Thyroid gland (tissue), 4 donors: ENCODE results near the gene GALNT10. TPM values are rescaled to one million over a fixed set of nuclear protein-coding genes. Genes with fewer than 3 reads are reported as not detected.
A peak's percentile ranks its signal among the peaks of the same experiment; 100 is the strongest.

ENCODE experiments used
- DNase-seq, 2 donors: peaks; one replicate each; pipeline ENCODE4 v3.0.0-alpha.2; 2019
- H3K27ac ChIP-seq, 3 donors: fragments of 200-600 bp; sonication (generic); 1 replicate in 2 of 3; 2 replicates in 1 of 3; pipeline ENCODE4 v1.5.1; 2016 to 2019; ENCODE audit warnings: mild to moderate bottlenecking in 1 of 3, moderate library complexity in 1 of 3
- H3K27me3 ChIP-seq: fragments of 200-600 bp; sonication (generic); one replicate; pipeline ENCODE4 v1.5.1; 2019
- H3K36me3 ChIP-seq, 2 donors: fragments of 200-600 bp; sonication (generic); one replicate each; pipeline ENCODE4 v1.5.1; 2016 to 2019
- H3K4me1 ChIP-seq, 2 donors: fragments of 200-600 bp; sonication (generic); one replicate each; pipeline ENCODE4 v1.5.1; 2017 to 2019
- H3K4me3 ChIP-seq, 3 donors: fragments of 200-600 bp; sonication (generic); replicated peaks in 1 of 3; 1 replicate in 2 of 3; 2 replicates in 1 of 3; pipeline ENCODE4 v1.5.1; 2016; ENCODE audit warnings: mild to moderate bottlenecking in 1 of 3
- H3K9me3 ChIP-seq: fragments of 200-600 bp; sonication (generic); one replicate; pipeline ENCODE4 v1.5.1; 2017
- POLR2A ChIP-seq, 2 donors: fragments of 450-650 bp; IDR thresholded peaks; one replicate each; pipeline ENCODE4 v1.6.1; 2017; ENCODE audit warnings: antibody characterized with exemption in 2 of 2, mild to moderate bottlenecking in 2 of 2, moderate library complexity in 1 of 2
- WGBS, 2 donors: methylation state at CpG; one replicate each; pipeline ENCODE4 v1.1.5; 2017; 5-methylcytosine and 5-hydroxymethylcytosine counted together
- intact Hi-C: fragments of 100-400 bp; cut with DNase I; formaldehyde crosslinking; loops from one replicate; pipeline ENCODE4 v1.15.1; 2023
- total RNA-seq, 4 donors: library from RNA; depleted of rRNA; stranded (reverse); fragments of >200 nt; gene quantifications; one replicate each; pipeline ENCODE4 v1.2.3, GENCODE V29; 2016
- TF ChIP-seq, protein P1 (sequence below), 6 experiments: fragments of 200-600 bp in 3 of 6; fragments of 450-650 bp in 3 of 6; sonication (generic) in 3 of 6; IDR thresholded peaks; one replicate each; pipeline ENCODE4 v1.5.1; 2016 to 2019; ENCODE audit warnings: antibody characterized with exemption in 6 of 6, mild to moderate bottlenecking in 2 of 6, inconsistent platforms in 1 of 6, moderate library complexity in 1 of 6

The GALNT10 gene
- total RNA-seq, 4 donors from 2014 or later: 33.3 to 69.6 (median 58.1) TPM

DNA sequence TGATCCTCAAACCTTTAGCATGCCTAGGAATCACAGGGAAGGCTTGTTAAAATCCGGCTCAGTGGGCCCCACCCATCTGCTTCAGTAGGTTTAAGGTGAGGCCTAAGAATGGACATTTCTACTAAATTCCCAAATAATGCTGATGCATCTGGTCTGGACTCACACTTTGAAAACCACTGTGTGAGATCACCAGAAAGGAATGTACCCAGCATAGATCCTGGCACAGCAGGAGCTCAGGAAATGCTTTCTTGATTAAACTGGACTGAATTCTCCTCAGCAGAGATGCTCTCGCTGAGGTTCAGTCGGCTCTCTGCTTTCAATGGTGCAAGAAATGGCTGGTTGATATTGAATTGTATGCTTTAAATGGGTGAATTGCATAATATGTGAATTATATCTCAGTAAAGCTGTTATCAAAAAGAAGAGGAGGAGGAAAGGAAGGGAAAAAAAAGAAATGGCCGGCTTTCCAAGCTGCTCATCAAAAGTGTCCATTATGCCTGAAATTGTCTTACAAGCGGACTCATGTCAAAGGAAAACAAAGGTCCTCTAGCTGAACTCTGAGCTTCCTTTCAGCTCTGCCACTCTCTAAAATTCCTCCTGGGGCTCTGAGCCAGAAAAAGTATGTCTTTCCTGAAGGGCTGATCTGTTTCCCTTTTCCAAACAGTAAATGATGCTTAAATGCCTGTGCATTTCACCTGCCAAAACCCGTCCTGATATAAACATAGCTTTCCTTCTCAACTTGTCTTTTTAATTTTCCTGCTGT lies 177.7 kb downstream of the GALNT10 start:
- DNase-seq: peak; percentile 59 to 72
- H3K4me3 ChIP-seq: no peak overlapping the region
- peak in 1 of 2 donors; percentile 18 for TF ChIP-seq POLR2A (IDR thresholded peaks at IDR 0.05)
- TF ChIP-seq, protein P1, sequence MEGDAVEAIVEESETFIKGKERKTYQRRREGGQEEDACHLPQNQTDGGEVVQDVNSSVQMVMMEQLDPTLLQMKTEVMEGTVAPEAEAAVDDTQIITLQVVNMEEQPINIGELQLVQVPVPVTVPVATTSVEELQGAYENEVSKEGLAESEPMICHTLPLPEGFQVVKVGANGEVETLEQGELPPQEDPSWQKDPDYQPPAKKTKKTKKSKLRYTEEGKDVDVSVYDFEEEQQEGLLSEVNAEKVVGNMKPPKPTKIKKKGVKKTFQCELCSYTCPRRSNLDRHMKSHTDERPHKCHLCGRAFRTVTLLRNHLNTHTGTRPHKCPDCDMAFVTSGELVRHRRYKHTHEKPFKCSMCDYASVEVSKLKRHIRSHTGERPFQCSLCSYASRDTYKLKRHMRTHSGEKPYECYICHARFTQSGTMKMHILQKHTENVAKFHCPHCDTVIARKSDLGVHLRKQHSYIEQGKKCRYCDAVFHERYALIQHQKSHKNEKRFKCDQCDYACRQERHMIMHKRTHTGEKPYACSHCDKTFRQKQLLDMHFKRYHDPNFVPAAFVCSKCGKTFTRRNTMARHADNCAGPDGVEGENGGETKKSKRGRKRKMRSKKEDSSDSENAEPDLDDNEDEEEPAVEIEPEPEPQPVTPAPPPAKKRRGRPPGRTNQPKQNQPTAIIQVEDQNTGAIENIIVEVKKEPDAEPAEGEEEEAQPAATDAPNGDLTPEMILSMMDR (IDR thresholded peaks at IDR 0.05): no peak
- intact Hi-C loops: no loop called here
- peaks cover 27 to 54% of the 10 kb centered on the region in 2 donors for H3K4me1 ChIP-seq
- H3K27ac ChIP-seq: peak overlapping the region; percentile 68 to 86 (median 68)
- H3K27me3 ChIP-seq: no peaks in the 10 kb centered on the region
- WGBS, 2 donors: 39 to 45% methylated on average over 6 of the region's 6 CpGs
- H3K9me3 ChIP-seq: no peaks in the 10 kb centered on the region
- no peaks in the 10 kb centered on the region for H3K36me3 ChIP-seq

DNA sequence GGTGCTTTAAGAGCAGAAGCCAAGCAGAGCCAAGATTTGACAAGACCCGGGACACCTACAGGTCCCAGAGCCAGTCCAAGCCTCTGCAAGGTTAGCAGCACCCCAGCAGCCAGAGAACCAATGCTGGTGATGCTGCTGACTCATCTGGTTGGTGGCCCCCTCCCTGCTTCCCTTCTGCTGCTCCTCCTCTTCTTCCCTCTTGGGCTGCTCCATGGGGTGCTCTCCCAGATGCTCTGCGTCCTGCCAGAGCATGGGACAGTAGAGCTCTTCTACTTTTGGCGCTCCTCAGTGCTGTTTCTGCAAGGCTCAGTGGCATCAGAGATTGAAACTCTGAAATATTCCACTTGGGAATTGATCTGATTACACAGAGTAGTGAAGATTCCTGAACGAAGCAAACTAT lies 179.1 kb downstream of the GALNT10 start:
- WGBS, 2 donors: 88 to 94% methylated on average over 4 of the region's 4 CpGs
- H3K9me3 ChIP-seq: no peaks in the 10 kb centered on the region
- no peak for TF ChIP-seq POLR2A (IDR thresholded peaks at IDR 0.05)
- TF ChIP-seq, protein P1 (IDR thresholded peaks at IDR 0.05): no peak
- H3K4me3 ChIP-seq: no peak overlapping the region
- H3K4me1 ChIP-seq: peaks cover 27 to 54% of the 10 kb centered on the region in 2 donors
- no peak for DNase-seq
- no peaks in the 10 kb centered on the region for H3K27me3 ChIP-seq
- H3K36me3 ChIP-seq: no peaks in the 10 kb centered on the region
- intact Hi-C loops: no loop called here
- H3K27ac ChIP-seq: peak overlapping the region in 1 of 3 donors; percentile 48

DNA sequence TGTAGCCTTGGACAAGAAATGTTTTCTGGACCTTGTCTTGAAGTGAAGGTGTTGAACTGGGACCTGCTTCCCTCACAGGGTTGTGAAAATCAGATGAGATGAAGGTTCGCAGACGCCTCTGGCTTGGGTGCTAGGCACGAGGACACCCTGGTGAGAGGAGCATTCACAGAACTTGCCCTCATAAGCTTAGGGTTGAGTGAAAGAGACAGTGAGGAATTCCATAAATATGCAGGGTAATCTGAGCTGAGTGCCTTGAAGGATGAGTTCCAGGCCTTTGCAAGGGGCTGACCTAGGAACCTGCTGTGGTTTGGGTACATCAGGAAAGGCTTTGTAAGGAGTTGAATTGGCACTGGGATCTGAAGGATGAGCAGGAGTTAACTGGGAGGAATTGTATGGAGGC lies 179.6 kb downstream of the GALNT10 start:
- TF ChIP-seq, protein P1 (IDR thresholded peaks at IDR 0.05): no peak
- TF ChIP-seq POLR2A (IDR thresholded peaks at IDR 0.05): no peak

DNA sequence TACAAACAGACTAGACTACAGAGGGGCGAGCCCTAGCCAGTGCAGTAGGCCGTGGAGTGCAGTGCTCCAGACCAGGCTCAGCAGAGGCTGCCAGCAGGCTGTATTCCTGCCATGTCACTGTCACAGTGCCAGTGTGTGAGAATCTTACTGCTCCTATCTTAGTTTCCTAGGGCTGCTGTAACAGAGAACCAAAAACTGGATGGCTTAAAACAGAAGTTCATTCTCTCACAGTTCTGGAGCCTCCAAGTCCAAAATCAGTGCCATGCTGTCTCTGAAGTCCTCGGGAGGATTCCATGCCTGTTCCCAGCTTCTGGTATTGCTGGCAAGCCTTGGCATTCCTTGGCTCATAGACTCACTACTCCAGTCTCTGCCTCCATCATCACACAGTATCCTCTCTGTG lies 180.3 kb downstream of the GALNT10 start:
- H3K27ac ChIP-seq: peak overlapping the region; percentile 48 to 72 (median 54)
- H3K27me3 ChIP-seq: no peaks in the 10 kb centered on the region
- WGBS, 2 donors: 34 to 49% methylated on average over 3 of the region's 3 CpGs
- peak in 1 of 2 donors; percentile 3 for TF ChIP-seq POLR2A (IDR thresholded peaks at IDR 0.05)
- TF ChIP-seq, protein P1 (IDR thresholded peaks at IDR 0.05): no peak
- intact Hi-C loops: no loop called here
- peaks cover 27 to 52% of the 10 kb centered on the region in 2 donors for H3K4me1 ChIP-seq
- H3K4me3 ChIP-seq: no peak overlapping the region
- no peaks in the 10 kb centered on the region for H3K36me3 ChIP-seq
- H3K9me3 ChIP-seq: no peaks in the 10 kb centered on the region
- peak; percentile 77 to 84 for DNase-seq

More for the DNA sequence above, 179.6 kb downstream of the GALNT10 start:
- no peak for DNase-seq
- Histone ChIP-seq H3K27me3 (no peaks in the 10 kb centered on the region), H3K4me1 (peaks cover 27 to 54% of the 10 kb centered on the region in 2 donors), H3K4me3 (no peak overlapping the region), H3K9me3 (no peaks in the 10 kb centered on the region), H3K36me3 (no peaks in the 10 kb centered on the region), H3K27ac (peak overlapping the region; percentile 48 to 72 (median 54))
- 88 to 98% methylated on average over 3 of the region's 3 CpGs for WGBS, 2 donors
- intact Hi-C loops: no loop called here

DNA sequence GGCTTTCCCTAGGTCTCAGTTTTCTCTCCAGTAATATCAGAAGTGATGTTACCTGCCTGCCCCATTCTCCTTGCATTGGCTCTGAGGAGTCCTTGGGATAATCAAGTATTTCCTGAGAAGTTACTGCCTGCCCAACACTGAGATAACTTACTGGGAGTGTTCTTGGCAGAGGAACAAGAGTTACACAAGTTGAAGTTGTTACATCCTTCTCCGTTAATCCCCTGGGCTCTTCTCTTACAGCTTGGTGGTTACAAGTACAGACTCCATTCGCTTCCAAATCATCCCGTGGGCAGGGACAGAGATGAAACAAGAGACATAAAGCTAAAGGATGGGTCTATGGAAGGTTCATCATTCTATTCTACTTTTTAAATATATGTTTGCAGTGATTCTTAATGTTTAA lies 181.2 kb downstream of the GALNT10 start:
- 6 to 28% methylated on average over 3 of the region's 3 CpGs for WGBS, 2 donors
- no peak overlapping the region for H3K4me3 ChIP-seq
- H3K27ac ChIP-seq: peak overlapping the region in 2 of 3 donors; percentile 48 to 72
- no peaks in the 10 kb centered on the region for H3K9me3 ChIP-seq
- peaks cover 27 to 48% of the 10 kb centered on the region in 2 donors for H3K4me1 ChIP-seq
- TF ChIP-seq, protein P1 (IDR thresholded peaks at IDR 0.05): no peak
- no peak for TF ChIP-seq POLR2A (IDR thresholded peaks at IDR 0.05)
- DNase-seq: peak in 1 of 2 donors; percentile 17
- intact Hi-C loops: no loop called here
- H3K36me3 ChIP-seq: peaks cover 0 to 4% of the 10 kb centered on the region in 2 donors
- H3K27me3 ChIP-seq: no peaks in the 10 kb centered on the region
